GM18951 (cell line): Measurements from ENCODE around the gene PTPRN2.

Experiments used
- POLR2A ChIP-seq: IDR thresholded peaks from 4 replicates; pipeline ENCODE4 v1.6.1; 2011; ENCODE audit warnings: mild to moderate bottlenecking; ENCODE audit not compliant: insufficient read length, insufficient read depth; ENCODE audit errors: extremely low read depth
- in situ Hi-C: fragments of 300-500 bp; cut with MboI; formaldehyde crosslinking; loops from one replicate; pipeline ENCODE4 v1.12.0; 2022; ENCODE audit warnings: low sequenced_read_pairs, mixed read lengths, inconsistent platforms; ENCODE audit not compliant: unreplicated experiment

Gene PTPRN2

DNA sequence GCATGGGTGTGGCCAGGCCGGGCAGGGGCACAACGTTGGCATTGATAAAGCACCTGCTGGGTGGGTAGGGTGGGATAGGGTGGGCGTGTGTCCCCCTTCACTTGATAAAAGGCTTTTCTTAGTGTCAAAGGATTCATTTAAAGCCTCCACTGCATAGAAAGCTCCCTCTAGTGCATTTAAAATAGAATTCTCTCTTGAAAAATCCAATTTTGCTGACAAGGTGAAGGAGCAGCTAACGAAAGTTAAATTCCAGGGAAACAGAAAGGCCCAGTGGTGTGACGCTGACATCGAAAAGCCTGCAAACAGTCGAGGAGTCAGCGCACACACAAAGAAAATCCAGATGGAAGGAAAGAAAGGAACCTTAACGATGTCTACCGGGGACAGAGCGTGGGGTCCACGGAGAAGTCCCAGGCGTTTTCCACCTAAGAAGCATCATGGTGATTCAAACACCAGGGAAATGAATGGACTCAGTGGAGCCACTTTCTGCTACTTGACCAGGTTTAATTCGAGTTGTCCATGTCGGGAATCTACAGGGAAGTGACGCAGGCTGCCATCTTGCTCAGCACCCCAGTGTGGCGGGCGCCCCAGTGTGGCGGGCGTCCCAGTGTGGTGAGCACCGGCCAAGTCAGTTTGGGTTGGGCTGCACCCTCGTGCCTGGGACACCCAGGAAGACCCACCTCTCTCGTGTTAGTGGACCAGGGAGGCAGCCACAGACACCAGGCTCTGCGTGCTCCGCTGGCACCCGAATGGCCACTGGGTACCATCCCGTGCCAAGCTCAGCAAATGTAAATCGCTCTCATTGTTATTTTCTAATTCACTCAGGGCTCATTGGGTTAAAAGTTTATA lies 1033.0 kb downstream of the PTPRN2 start:
- in situ Hi-C loops = no loop called here

DNA sequence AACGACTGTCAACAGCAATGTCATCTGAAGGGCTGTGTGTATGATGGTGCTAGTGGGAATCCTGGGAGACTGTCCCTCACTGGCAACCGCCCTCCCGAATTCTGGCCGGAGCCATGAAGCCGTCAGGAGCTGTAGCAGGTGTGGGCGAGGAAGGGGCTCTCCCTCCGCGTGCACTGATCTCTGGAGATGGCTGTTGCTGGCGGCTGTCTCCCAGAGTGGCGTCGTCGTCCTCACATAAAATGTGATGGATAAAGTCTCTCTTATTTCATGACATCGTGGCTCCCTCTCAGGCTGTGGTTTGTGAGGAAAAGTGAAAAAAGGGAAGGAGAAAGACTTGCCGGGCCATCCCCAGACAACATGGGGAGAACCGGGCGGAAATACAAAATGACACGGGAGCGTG lies 1034.4 kb downstream of the PTPRN2 start:
- in situ Hi-C loops = no loop called here
- no peak for TF ChIP-seq POLR2A

More for the DNA sequence above, 1033.0 kb downstream of the PTPRN2 start:
- no peak for TF ChIP-seq POLR2A

DNA sequence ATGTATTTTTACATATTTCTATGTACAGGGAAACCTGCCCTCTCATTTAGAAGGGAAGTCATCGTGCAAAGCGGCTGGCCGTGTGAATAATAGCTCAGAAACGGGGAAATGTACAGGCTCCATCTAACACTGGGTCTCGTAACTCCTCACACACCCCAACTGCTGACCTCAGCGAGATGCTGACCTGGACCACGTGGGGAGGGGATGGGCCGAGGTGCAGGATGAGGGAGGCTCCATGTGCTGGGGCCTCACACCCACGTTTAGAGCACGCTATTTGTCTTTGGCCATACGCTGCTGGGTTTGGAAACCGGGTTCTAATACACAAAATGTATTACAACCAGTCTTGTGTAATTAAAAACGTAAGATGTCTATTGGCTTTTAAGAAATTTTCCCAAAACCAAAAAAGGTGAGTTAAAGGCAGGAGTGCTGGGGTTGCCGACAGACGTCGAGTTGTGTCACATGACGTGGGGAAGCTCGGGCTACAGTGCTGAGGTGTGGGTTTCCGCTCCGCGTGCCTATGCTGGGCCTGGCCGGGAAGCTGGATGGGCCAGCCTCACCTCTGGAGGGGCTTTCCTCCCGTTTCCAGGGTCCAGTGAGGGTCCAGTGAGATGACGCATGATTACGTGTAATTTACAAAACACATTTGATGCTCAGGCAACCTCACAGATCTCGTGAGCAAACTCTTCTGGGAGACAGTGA lies 1035.2 kb downstream of the PTPRN2 start:
- in situ Hi-C loops = no loop called here
- no peak for TF ChIP-seq POLR2A

DNA sequence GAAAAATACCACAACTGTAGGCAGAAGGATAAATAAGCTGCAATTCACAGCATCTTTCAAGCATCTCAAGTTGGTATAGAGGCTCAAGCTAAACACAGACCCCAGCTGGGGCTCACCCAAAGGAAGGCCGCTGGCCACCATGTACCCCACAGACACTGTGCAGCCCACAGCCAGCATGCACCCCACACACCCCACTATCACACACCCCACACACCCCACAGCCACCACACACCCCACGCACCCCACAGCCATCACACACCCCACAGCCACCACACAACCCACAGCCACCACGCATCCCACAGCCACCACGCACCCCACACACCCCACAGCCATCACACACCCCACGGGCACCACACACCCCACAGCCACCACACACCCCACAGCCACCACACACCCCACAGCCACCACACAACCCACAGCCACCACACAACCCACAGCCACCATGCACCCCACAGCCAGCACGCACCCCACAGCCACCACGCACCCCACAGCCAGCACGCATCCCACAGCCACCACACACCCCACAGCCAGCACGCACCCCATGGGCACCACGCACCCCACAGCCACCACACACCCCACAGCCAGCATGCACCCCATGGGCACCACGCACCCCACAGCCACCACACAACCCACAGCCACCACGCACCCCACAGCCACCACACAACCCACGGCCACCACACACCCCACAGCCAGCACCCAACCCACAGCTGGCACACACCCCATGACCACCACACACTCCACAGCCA lies 1036.1 kb downstream of the PTPRN2 start:
- TF ChIP-seq POLR2A = no peak

DNA sequence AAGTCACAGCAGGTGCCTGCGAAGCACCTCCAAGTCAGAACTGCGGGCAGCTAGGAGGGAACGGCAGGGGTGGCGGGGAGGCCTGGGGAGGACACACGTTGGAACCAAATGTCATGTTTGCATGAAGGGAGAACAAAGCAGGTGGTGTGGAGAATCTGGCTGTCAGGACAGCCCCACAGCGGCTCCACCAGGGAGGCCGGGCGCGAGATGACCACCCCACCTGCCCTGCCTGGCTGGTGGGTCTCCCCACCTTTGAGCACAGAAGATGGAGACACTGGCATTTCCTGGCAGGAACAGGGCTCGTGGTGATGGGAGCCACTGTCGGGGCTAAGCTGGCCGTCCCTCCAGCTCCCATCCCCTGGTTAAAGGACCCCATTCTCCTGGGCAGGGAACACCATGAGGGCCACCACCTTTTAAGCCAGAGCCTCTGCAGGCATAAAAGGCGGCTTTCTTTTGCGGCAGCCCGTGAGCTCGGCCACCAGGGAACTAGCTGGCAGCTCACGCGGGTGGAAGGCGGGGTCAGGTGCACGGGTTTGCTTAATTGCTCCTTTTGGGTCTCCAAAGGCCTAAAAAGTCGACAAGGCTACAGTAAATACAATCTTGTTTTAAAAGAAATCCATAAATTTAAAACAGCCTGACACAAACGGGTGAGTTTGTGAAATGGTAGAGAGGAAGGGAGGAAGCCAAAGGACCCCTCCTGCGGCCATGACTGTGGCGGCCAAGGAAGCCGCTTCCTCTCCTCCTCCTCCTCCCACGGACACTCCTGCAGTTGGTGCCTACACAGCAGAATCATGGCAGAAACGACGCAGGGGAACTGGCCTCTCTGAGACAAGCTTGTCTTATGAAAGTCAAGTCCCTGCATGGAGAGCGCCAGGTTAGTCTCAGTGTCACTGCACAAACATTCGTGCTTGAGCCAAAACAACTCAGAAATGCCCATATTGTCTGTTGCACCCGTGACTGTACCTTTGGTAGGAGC lies 1037.0 kb downstream of the PTPRN2 start:
- TF ChIP-seq POLR2A = no peak
- in situ Hi-C loops = no loop called here

More for the DNA sequence above, 1036.1 kb downstream of the PTPRN2 start:
- in situ Hi-C loops = no loop called here

DNA sequence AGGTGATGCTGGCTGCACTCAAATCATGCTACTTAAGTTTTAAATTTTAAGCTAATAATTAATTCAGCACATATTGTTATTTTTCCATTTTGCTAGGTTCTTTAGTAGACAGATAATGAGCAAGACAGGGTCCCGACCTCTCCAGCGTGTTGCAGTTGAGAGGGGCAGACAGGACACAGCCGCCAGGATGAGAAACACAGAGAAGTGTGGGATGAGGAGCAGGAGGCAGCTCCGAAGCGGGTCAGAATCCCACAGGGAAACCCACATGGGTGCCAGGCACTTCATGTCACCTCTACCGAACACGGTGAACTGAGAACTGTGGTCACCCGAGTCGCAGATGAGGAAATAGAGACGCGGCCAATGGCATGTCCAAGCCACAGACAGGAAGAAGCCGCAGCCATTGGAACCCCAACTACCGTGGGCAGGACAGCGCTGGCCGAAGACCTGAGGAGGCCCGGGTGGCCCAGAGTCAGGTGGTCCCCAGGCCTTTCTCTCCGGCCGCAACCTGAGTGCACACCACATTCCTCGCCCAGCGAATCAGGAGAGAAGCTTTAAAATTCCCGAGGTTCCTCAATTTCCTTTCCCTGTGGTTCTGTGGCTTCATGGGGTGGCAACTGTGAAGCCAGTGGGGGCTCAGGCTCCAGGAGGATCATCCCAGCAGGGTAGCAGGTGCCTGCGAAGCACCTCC lies 1037.9 kb downstream of the PTPRN2 start:
- TF ChIP-seq POLR2A = no peak
- in situ Hi-C loops = no loop called here

DNA sequence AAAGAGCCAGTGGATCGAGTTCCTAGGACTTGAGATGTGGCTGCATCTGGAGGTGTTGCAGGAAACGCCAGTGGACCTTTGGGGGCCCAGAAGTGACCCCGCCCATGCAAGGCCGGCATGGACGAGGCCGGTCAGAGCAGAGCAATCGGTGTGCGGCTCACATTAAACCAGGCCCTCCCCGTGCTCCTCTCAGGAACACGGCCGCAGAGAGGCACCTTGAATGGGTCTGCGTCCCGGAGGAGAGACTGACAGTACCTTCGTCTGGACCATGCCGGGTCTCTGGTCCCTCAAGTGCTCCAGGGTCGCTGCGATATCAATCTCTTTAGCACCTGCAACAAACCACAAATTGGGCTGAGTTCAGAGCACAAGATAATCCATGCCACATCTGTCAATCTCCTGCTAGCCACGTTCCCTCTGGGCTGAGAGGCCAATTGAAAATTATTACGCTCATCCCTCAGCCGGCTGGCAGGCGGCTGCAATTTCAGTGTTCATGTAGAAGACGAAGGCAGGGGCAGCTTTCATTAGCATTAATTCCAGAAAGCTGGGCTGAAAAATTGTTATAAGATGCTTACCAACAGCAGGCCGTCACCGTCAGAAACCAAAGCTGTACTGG lies 1038.8 kb downstream of the PTPRN2 start:
- no peak for TF ChIP-seq POLR2A
- in situ Hi-C loops = no loop called here

DNA sequence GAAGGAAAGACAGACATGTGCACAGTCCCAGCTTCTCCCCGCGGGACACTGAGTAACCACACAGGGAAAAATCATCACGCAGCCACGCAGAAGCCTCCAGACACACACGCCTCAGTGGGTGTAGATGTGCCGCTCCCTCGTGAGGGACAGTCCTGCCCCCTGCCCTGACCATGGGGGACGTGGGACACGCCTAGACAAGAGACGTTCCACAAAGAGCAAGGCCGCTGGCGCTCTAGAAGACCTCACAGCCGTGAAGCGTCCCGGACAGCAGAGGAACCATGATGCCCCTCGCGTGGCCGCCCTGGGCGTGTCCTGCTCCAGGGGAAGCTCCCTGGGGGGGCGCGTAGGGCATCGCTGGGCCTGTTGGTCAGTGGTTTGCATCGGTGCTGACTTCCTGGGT lies 1040.0 kb downstream of the PTPRN2 start:
- no peak for TF ChIP-seq POLR2A
- in situ Hi-C loops = no loop called here

DNA sequence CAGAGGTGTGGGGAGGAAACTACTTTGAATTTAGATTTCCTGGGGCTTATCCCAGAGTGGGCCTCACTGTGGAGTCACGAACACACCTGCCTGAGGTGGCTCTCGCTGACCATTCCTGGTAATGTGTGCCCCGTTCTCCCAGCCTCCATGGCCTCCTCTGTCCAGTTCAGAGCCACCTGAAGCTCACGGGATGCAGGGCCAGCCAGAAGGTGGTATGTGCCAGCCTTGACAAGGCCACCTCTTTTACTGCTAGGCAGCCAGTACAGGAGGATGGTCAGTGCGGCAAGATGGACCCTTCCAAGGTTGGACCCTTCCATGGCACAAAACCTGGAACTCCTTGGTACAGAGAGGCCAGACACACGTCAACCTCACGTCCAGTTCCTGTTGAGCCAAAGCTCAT lies 1040.5 kb downstream of the PTPRN2 start:
- in situ Hi-C loops = no loop called here
- no peak for TF ChIP-seq POLR2A

DNA sequence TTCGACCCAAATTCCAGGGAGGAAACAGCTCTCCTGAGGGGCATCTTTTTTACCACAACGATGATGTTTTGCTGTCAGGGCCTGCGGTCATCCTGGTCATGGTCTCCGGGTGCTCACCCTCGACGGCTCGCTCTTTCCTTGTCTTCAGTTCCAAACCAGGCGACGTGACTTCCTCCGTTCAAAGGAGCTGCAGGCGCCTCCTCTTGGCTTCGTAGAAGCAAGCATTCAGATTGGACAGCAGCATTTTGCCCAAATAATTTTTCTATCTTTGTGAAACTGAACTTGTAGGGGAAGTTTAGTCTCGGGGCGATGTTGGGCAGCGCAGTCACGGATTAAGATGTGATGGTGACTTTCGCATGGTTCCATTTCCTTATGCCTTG lies 1042.0 kb downstream of the PTPRN2 start:
- TF ChIP-seq POLR2A = no peak
- in situ Hi-C loops = no loop called here

DNA sequence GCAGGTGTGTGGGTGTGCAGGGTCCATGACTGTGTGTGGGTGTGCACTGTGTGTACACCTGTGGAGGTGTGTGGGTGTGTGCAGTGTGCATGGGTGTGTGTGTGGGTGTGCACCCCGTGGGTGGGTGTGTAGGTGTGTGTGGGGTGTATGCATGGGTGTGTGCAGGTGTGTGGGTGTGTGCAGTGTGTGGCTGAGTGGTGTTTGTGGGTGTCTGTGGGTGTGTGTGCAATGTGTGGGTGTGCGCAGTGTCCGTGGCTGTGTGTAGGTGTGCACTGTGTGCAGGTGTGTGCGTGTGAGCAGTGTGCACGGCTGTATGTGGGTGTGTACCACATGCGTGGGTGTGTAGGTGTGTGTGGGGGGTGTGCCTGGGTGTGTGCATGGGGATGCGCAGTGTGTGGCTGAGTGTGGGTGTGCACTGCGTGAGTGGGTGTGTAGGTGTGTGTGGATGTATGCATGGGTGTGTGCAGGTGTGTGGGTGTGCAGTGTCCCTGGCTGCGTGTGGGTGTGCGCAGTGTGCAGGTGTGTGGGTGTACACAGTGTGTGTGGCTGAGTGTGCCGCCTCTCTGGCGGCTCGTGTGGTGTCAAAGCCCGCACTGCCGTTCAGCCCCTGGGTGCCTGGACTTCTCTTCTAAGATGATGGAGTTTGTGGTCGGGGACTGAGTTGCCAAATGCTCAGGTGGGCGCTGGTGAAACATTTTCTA lies 1042.5 kb downstream of the PTPRN2 start:
- TF ChIP-seq POLR2A = no peak
- in situ Hi-C loops = no loop called here
